Ovary (tissue), 9 donors: ENCODE results near the gene KRT13. TPM values are rescaled to one million over a fixed set of nuclear protein-coding genes. Genes with fewer than 3 reads are reported as not detected.

Source experiments
- DNase-seq, 5 donors: peaks; one replicate each; pipeline ENCODE4 v3.0.0-alpha.2; 2019 to 2020
- H3K27ac ChIP-seq, 2 donors: fragments of 200-600 bp; one replicate each; pipeline versions ENCODE4 v1.5.1 to v1.8.0; 2019 to 2022
- H3K27me3 ChIP-seq: fragments of 200-600 bp; one replicate; pipeline ENCODE4 v1.8.0; 2022
- H3K36me3 ChIP-seq: fragments of 200-600 bp; sonication (generic); one replicate; pipeline ENCODE4 v1.5.1; 2019
- H3K4me1 ChIP-seq: one replicate; pipeline ENCODE4 v1.8.1; 2013; ENCODE audit warnings: mild to moderate bottlenecking, moderate library complexity; ENCODE audit not compliant: insufficient read depth
- H3K4me3 ChIP-seq: fragments of 200-600 bp; sonication (generic); one replicate; pipeline ENCODE4 v1.5.1; 2017
- H3K9me3 ChIP-seq, 2 donors: fragments of 200-600 bp in 1 of 2; sonication (generic) in 1 of 2; one replicate each; pipeline versions ENCODE4 v1.5.1 to v1.8.1; 2013 to 2019; ENCODE audit warnings: mild to moderate bottlenecking in 1 of 2, moderate library complexity in 1 of 2
- EP300 ChIP-seq: sonication (generic); formaldehyde crosslinking; IDR thresholded peaks from one replicate; pipeline ENCODE4 v1.6.1; 2017; ENCODE audit warnings: antibody characterized with exemption
- POLR2A ChIP-seq: fragments of 450-650 bp; IDR thresholded peaks from one replicate; pipeline ENCODE4 v1.6.1; 2017; ENCODE audit warnings: antibody characterized with exemption, mild to moderate bottlenecking, moderate library complexity
- WGBS, 3 donors: extraction: QIAGEN DNeasy Blood & Tissue Kit in 1 of 3; methylation state at CpG; one replicate each; pipeline versions ENCODE4 v1.1.5 to v1.1.7; 2013 to 2017; 5-methylcytosine and 5-hydroxymethylcytosine counted together
- intact Hi-C, 4 donors: fragments of 100-400 bp; cut with DNase I; formaldehyde crosslinking; loops; one replicate each; pipeline versions ENCODE4 v1.11.0 to v1.15.1; 2022 to 2023
- polyA plus RNA-seq, 2 donors: library from polyadenylated mRNA; stranded (reverse); fragments of 200-250 nt in 1 of 2; fragments of 350-450 nt in 1 of 2; fragmentation: Illumina TruSeq in 1 of 2; extraction: RNeasy Lipid Tissue Mini Kit (QIAGEN cat#74804) in 1 of 2; gene quantifications; one replicate each; pipeline ENCODE4 v1.2.3, GENCODE V29; 2013 to 2014
- total RNA-seq, 7 donors: library from RNA; depleted of rRNA in 2 of 7; stranded (reverse); fragments of >200 nt in 2 of 7; fragmentation: NEBNext Ultra II Directional in 3 of 7; extraction: Animal tissue kit (Norgen Biotek cat#: 25700) in 3 of 7; gene quantifications; one replicate each; pipeline versions ENCODE4 v1.1.0 to v1.2.4, GENCODE V29; 2016 to 2023
- TF ChIP-seq, protein P1 (sequence below), 3 donors: fragments of 450-650 bp in 2 of 3; fragments of 200-600 bp in 1 of 3; IDR thresholded peaks; one replicate each; pipeline versions ENCODE4 v1.5.1 to v1.8.0; 2016 to 2022; ENCODE audit warnings: antibody characterized with exemption in 3 of 3, mild to moderate bottlenecking in 1 of 3
- donor health status: DM: no; HTN: no; CAD: no; lungs with moderate emphysema.
- donor health status: DM: no; HTN: no; CAD: no.
- donor health status: Bipolar disorder and iron deficiency.
- donor health status: DM: yes; HTN: yes; CAD: no.
- donor health status: DM: no; HTN: no; CAD: no.
- donor health status: DM: yes; HTN: yes; CAD: no.

KRT13 gene
- total and polyA plus RNA-seq, 9 donors, result 0.16 to 3.7 (median 1.1) TPM; not detected in 2

DNA sequence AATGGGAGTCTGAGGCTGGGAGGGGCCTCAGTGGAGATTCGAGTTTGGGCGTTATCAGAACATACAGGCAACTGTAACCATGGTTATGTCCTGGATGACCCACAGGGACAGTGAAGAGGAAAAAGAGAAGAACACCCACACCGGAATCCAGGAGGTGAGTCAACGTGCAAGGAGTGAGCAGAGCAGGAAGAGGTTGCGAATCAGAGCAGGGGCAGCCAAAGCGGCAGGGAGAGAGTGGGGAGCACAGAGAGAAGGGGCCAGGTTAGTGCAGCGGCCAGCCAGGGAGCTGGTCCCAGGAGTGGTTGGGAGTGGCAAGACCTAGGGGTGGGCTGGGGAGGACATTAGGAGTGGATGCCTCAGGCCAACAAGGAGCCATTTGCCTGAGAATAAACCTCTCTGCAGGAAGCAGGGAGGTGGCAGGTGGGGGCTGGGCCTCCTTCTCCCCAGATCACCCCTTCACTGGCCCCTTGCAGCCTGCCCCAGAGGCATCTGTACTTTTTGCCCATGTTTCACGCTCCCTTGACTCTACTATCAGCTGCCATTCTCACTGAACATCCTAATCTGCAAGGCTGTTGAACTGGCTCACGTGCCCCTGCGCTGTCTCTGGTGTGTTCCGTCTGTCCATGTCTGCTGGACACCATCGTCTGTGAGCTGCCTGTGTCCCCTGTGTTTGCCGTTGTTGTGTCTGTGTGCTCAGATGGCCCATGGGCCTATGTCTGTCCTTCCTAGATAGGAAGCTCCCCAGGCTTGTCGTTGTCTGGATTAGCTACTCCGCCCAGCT is 5.1 kb downstream of the KRT13 start:
- 77 to 79% (median 79%) methylated on average over 15 of the region's 15 CpGs for WGBS, 3 donors
- TF ChIP-seq, protein P1, sequence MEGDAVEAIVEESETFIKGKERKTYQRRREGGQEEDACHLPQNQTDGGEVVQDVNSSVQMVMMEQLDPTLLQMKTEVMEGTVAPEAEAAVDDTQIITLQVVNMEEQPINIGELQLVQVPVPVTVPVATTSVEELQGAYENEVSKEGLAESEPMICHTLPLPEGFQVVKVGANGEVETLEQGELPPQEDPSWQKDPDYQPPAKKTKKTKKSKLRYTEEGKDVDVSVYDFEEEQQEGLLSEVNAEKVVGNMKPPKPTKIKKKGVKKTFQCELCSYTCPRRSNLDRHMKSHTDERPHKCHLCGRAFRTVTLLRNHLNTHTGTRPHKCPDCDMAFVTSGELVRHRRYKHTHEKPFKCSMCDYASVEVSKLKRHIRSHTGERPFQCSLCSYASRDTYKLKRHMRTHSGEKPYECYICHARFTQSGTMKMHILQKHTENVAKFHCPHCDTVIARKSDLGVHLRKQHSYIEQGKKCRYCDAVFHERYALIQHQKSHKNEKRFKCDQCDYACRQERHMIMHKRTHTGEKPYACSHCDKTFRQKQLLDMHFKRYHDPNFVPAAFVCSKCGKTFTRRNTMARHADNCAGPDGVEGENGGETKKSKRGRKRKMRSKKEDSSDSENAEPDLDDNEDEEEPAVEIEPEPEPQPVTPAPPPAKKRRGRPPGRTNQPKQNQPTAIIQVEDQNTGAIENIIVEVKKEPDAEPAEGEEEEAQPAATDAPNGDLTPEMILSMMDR (IDR thresholded peaks at IDR 0.05), result no peak
- TF ChIP-seq POLR2A (no peak), EP300 (no peak)
- H3K4me3 ChIP-seq, result no peak overlapping the region

DNA sequence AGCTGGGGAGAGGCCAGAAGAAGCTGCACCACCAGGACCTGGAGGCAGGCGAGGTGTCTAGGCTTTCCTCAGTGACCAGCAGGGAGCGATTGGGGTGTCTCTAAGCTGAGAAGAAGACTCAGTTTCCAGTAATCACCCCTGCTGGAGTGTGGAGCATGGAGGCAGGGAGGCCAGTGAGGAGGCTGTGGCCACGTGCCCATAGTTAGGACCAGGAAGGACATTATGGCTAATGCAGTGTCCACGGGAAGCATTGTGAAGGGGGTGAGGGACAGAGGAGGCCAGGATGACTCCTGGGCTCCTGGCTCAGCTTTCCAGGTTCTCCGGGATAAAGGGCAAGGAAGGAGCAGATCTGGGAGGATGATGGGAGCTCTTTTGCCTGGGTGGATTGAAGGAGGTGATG is 5.7 kb downstream of the KRT13 start:
- Histone ChIP-seq H3K4me1 (peaks cover 3% of the 10 kb centered on the region), H3K36me3 (no peaks in the 10 kb centered on the region), H3K4me3 (no peak overlapping the region), H3K27me3 (no peaks in the 10 kb centered on the region), H3K9me3 (no peaks in the 10 kb centered on the region), H3K27ac (no peak overlapping the region)
- WGBS, 3 donors, result 89 to 95% (median 92%) methylated on average over 5 of the region's 5 CpGs
- intact Hi-C loops, result no loop called here
- TF ChIP-seq POLR2A (no peak), EP300 (no peak)
- TF ChIP-seq, protein P1 (IDR thresholded peaks at IDR 0.05), result no peak
- no peak for DNase-seq

More for the DNA sequence above, 5.1 kb downstream of the KRT13 start:
- Histone ChIP-seq H3K27me3 (no peaks in the 10 kb centered on the region), H3K4me1 (peaks cover 3% of the 10 kb centered on the region), H3K9me3 (no peaks in the 10 kb centered on the region), H3K36me3 (no peaks in the 10 kb centered on the region), H3K27ac (no peak overlapping the region)
- intact Hi-C loops, result no loop called here
- no peak for DNase-seq

DNA sequence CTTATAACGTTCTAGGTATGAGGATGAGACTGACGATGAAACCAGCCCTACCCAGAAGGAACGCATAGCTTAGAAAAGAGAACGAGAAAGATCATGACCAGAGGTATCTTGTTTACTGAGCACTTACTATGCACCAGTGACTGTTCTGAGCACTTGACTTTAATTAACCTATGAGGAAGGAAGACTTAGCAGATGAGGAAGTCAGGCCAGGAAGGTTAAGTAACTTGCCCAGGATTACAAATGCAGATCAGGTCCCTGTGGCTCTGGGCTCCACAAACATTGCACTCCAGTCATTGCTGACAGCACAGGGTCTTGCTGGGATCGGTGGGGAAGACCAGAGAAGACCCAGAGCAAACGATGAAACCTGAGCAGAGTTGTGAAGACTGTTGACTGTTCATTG is 7.1 kb downstream of the KRT13 start:
- TF ChIP-seq, protein P1 (IDR thresholded peaks at IDR 0.05), result no peak
- TF ChIP-seq EP300, result no peak
- no peak for TF ChIP-seq POLR2A
- Histone ChIP-seq H3K27me3 (no peaks in the 10 kb centered on the region), H3K4me3 (no peak overlapping the region), H3K27ac (no peak overlapping the region), H3K36me3 (no peaks in the 10 kb centered on the region), H3K4me1 (peaks cover 3% of the 10 kb centered on the region), H3K9me3 (no peaks in the 10 kb centered on the region)
- 75 to 78% (median 76%) methylated on average over 6 of the region's 6 CpGs for WGBS, 3 donors
- intact Hi-C loops, result no loop called here
- DNase-seq, result no peak

DNA sequence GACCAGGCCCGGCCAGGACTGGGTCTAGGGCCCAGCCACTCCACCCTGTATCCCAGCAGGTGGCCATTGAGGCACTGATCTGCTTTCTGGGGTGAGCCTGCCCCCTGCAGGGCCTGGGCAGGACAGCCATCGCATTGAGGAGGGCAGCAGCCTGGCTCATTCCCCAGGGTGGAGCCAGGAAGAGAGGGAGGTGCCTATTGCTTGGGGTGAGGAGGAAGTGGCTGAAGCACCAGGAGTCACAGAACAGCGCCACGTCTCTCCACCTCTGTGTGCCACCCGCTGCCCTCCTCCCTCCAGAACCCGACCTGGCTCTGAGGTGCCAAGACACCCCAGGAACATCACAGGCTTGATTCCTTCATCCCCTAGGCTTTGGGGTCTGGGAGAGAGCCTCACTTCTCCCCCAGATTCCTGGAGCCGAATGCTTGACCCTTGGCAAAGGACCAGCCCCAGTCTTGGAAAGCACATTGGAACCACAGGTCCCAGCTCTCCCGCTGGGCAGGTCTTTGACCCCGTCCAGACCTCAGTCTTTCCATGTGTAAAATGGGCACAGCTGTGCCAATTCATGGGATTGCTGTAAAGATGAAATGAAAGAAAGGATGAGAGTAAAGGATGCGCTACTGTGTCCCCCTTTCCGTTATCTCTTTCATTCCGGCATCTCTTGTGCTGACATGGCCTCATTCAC is 8.5 kb downstream of the KRT13 start:
- TF ChIP-seq EP300, result no peak
- no peak for TF ChIP-seq POLR2A
- TF ChIP-seq, protein P1 (IDR thresholded peaks at IDR 0.05), result no peak
- Histone ChIP-seq H3K27ac (no peak overlapping the region), H3K4me3 (no peak overlapping the region), H3K36me3 (no peaks in the 10 kb centered on the region), H3K27me3 (no peaks in the 10 kb centered on the region), H3K9me3 (no peaks in the 10 kb centered on the region), H3K4me1 (peaks cover 11% of the 10 kb centered on the region)
- intact Hi-C loops, result no loop called here
- DNase-seq, result peak in 3 of 5 donors; percentile 45 to 76 (median 63)
- 58 to 76% (median 69%) methylated on average over 10 to 12 of the region's 12 CpGs for WGBS, 3 donors
